ENCODE results near the gene TCERG1. TPM values are rescaled to one million over a fixed set of nuclear protein-coding genes. Genes with fewer than 3 reads are reported as not detected.

TCERG1 gene
- total and polyA plus RNA-seq, 9 of the 15 experiments (the other 6 are each of a cell fraction or from before 2014, with no cell fraction given) = 50.3 to 148 (median 119) TPM

GRCh38 chr5:146448783-146449519, 1.8 kb downstream of the TCERG1 start (continued):
- TF ChIP-seq, protein P1, sequence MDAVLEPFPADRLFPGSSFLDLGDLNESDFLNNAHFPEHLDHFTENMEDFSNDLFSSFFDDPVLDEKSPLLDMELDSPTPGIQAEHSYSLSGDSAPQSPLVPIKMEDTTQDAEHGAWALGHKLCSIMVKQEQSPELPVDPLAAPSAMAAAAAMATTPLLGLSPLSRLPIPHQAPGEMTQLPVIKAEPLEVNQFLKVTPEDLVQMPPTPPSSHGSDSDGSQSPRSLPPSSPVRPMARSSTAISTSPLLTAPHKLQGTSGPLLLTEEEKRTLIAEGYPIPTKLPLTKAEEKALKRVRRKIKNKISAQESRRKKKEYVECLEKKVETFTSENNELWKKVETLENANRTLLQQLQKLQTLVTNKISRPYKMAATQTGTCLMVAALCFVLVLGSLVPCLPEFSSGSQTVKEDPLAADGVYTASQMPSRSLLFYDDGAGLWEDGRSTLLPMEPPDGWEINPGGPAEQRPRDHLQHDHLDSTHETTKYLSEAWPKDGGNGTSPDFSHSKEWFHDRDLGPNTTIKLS (IDR thresholded peaks at IDR 0.05; ENCODE audit: borderline replicate concordance, low read depth) = no peak
- TF ChIP-seq FOXK1 (CRISPR knock-in tag; IDR thresholded peaks at IDR 0.05; ENCODE audit: borderline replicate concordance) = no peak
- TF ChIP-seq, protein P2, sequence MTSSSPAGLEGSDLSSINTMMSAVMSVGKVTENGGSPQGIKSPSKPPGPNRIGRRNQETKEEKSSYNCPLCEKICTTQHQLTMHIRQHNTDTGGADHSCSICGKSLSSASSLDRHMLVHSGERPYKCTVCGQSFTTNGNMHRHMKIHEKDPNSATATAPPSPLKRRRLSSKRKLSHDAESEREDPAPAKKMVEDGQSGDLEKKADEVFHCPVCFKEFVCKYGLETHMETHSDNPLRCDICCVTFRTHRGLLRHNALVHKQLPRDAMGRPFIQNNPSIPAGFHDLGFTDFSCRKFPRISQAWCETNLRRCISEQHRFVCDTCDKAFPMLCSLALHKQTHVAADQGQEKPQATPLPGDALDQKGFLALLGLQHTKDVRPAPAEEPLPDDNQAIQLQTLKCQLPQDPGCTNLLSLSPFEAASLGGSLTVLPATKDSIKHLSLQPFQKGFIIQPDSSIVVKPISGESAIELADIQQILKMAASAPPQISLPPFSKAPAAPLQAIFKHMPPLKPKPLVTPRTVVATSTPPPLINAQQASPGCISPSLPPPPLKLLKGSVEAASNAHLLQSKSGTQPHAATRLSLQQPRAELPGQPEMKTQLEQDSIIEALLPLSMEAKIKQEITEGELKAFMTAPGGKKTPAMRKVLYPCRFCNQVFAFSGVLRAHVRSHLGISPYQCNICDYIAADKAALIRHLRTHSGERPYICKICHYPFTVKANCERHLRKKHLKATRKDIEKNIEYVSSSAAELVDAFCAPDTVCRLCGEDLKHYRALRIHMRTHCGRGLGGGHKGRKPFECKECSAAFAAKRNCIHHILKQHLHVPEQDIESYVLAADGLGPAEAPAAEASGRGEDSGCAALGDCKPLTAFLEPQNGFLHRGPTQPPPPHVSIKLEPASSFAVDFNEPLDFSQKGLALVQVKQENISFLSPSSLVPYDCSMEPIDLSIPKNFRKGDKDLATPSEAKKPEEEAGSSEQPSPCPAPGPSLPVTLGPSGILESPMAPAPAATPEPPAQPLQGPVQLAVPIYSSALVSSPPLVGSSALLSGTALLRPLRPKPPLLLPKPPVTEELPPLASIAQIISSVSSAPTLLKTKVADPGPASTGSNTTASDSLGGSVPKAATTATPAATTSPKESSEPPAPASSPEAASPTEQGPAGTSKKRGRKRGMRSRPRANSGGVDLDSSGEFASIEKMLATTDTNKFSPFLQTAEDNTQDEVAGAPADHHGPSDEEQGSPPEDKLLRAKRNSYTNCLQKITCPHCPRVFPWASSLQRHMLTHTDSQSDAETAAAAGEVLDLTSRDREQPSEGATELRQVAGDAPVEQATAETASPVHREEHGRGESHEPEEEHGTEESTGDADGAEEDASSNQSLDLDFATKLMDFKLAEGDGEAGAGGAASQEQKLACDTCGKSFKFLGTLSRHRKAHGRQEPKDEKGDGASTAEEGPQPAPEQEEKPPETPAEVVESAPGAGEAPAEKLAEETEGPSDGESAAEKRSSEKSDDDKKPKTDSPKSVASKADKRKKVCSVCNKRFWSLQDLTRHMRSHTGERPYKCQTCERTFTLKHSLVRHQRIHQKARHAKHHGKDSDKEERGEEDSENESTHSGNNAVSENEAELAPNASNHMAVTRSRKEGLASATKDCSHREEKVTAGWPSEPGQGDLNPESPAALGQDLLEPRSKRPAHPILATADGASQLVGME (CRISPR knock-in tag; IDR thresholded peaks at IDR 0.05) = no peak
- TF ChIP-seq PHF21A (IDR thresholded peaks at IDR 0.05; ENCODE audit: borderline replicate concordance, low read depth) = no peak
- TF ChIP-seq ELF4 (CRISPR knock-in tag; IDR thresholded peaks at IDR 0.05) = no peak
- no peak for TF ChIP-seq TCF7 (IDR thresholded peaks at IDR 0.05; ENCODE audit: borderline replicate concordance)
- TF ChIP-seq PKNOX1 (IDR thresholded peaks at IDR 0.05) = no peak
- no peak for TF ChIP-seq SUPT5H (IDR thresholded peaks at IDR 0.05)
- TF ChIP-seq ZNF239 (CRISPR knock-in tag; IDR thresholded peaks at IDR 0.05) = no peak
- TF ChIP-seq, protein P3, sequence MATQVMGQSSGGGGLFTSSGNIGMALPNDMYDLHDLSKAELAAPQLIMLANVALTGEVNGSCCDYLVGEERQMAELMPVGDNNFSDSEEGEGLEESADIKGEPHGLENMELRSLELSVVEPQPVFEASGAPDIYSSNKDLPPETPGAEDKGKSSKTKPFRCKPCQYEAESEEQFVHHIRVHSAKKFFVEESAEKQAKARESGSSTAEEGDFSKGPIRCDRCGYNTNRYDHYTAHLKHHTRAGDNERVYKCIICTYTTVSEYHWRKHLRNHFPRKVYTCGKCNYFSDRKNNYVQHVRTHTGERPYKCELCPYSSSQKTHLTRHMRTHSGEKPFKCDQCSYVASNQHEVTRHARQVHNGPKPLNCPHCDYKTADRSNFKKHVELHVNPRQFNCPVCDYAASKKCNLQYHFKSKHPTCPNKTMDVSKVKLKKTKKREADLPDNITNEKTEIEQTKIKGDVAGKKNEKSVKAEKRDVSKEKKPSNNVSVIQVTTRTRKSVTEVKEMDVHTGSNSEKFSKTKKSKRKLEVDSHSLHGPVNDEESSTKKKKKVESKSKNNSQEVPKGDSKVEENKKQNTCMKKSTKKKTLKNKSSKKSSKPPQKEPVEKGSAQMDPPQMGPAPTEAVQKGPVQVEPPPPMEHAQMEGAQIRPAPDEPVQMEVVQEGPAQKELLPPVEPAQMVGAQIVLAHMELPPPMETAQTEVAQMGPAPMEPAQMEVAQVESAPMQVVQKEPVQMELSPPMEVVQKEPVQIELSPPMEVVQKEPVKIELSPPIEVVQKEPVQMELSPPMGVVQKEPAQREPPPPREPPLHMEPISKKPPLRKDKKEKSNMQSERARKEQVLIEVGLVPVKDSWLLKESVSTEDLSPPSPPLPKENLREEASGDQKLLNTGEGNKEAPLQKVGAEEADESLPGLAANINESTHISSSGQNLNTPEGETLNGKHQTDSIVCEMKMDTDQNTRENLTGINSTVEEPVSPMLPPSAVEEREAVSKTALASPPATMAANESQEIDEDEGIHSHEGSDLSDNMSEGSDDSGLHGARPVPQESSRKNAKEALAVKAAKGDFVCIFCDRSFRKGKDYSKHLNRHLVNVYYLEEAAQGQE (IDR thresholded peaks at IDR 0.05; ENCODE audit: borderline replicate concordance) = peak; percentile 64
- TF ChIP-seq, protein P3 (CRISPR knock-in tag; IDR thresholded peaks at IDR 0.05; ENCODE audit: low read depth) = no peak
